Smooth muscle cell of the brain vasculature (primary cell): ENCODE data around the gene RPL18.
"Not testable (repeated sequence)": the region's sequence is repeated elsewhere in the genome, so short reads cannot be mapped to it uniquely, and the experiment has no call there.

Experiments used
- DNase-seq: peaks from one replicate; pipeline ENCODE4 v3.0.0-alpha.2; 2012; ENCODE audit warnings: low read depth, low spot score

The RPL18 gene

GRCh38 chr19:48644839-48645619 lies 26.1 kb upstream of the RPL18 start:
- DNase-seq, result no peak

- no peak for DNase-seq
These were observed 25.4 kb upstream of the RPL18 start for GRCh38 chr19:48644355-48644754.

GRCh38 chr19:48642862-48643261 lies 23.9 kb upstream of the RPL18 start:
- no peak for DNase-seq

- no peak for DNase-seq
These were observed 22.9 kb upstream of the RPL18 start for GRCh38 chr19:48641850-48642249.

GRCh38 chr19:48639483-48640375 lies 20.8 kb upstream of the RPL18 start:
- DNase-seq, result no peak

GRCh38 chr19:48638831-48639381 lies 19.9 kb upstream of the RPL18 start:
- DNase-seq, result no peak

GRCh38 chr19:48637948-48638830 lies 19.2 kb upstream of the RPL18 start:
- peak; percentile 79 for DNase-seq

- DNase-seq, result peak; percentile 97
These were observed 18.5 kb upstream of the RPL18 start for GRCh38 chr19:48637449-48637947.

GRCh38 chr19:48636859-48637448 lies 18.0 kb upstream of the RPL18 start, which contains the start of gene DBP:
Gene DBP, minus strand, starts transcription at chr19:48637379. Its CDS starts 385 bp downstream, at chr19:48636994.
- DNase-seq, result no peak

GRCh38 chr19:48635966-48636858 lies 17.2 kb upstream of the RPL18 start:
- DNase-seq, result no peak

GRCh38 chr19:48635263-48635965 lies 16.4 kb upstream of the RPL18 start:
- no peak for DNase-seq

GRCh38 chr19:48634424-48635262 lies 15.7 kb upstream of the RPL18 start:
- DNase-seq, result peak; percentile 85

- no peak for DNase-seq
These were observed 15.0 kb upstream of the RPL18 start for GRCh38 chr19:48634036-48634342.

GRCh38 chr19:48633148-48634035 lies 14.4 kb upstream of the RPL18 start:
- no peak for DNase-seq

- no peak for DNase-seq
These were observed 13.7 kb upstream of the RPL18 start for GRCh38 chr19:48632692-48633147.

GRCh38 chr19:48632286-48632685 lies 13.3 kb upstream of the RPL18 start:
- not testable (repeated sequence) for DNase-seq

GRCh38 chr19:48631225-48631624 lies 12.2 kb upstream of the RPL18 start:
- no peak for DNase-seq
